Stimulated activated CD4-positive, alpha-beta T cell treated with anti-CD3 and anti-CD28 coated beads, Interleukin-1b, Interleukin-23, amount 100 ng/mL, for 48 hours (primary cell): ENCODE data around the gene ARPP21.

Experiments
- DNase-seq: peaks from one replicate; pipeline ENCODE4 v3.0.0-alpha.2; 2020

Gene ARPP21

DNA sequence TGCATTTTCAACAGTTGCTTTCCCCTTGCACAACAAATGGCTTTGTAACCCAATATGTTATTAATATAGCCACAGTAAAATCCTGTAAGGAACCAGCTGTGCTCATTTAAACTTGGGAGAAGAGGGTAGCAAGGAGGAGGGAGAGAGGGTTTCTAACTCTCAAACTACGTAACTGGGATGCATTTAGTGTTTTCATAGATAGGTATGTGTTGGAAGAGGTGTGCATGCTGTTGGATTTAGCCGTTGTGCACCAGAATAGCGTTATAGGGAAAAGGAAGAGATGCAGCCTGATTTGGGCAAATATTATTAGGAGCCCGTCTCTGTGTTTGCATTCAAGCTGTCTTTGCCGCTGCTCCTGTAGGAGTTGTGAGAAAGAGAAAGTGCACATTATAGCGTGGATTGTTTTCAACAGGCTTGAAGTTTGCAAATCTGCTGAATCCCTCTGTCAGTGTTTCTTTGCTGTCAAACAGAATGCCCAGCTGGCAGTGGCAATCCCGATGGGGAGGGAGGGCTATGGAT, 39.4 kb downstream of the ARPP21 start:
- no peak for DNase-seq

DNA sequence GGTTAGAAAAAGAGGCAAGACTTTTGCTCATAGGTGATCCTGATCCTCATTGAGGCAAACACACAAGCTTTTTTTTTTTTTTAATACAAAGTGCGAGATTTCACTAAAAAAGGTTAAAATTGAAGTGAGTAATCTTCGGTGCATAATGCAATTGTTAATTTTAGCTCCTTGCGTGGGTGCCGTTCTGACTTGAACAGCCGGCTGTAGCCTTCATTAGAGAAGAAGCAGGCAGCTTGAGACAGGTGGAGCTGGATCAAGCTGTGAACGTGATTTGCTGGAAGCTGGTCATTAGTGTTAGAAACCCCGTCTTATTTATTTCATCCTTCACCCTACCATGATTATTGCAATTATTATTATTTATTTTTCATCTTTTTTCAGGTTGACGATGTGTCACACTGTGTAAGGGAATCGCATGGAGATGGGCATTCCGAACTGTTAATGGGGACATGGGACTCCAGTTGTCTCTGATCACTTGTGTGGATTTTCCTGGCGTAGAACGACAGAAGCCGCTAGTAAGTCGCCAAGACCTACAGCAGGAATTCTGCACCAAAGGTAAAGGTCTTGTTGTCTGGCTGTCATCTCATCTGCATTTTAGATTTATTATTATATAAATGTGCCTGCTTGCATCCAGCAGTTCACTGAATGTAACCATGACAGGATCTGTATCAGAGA, 40.2 kb downstream of the ARPP21 start:
- DNase-seq, result no peak

DNA sequence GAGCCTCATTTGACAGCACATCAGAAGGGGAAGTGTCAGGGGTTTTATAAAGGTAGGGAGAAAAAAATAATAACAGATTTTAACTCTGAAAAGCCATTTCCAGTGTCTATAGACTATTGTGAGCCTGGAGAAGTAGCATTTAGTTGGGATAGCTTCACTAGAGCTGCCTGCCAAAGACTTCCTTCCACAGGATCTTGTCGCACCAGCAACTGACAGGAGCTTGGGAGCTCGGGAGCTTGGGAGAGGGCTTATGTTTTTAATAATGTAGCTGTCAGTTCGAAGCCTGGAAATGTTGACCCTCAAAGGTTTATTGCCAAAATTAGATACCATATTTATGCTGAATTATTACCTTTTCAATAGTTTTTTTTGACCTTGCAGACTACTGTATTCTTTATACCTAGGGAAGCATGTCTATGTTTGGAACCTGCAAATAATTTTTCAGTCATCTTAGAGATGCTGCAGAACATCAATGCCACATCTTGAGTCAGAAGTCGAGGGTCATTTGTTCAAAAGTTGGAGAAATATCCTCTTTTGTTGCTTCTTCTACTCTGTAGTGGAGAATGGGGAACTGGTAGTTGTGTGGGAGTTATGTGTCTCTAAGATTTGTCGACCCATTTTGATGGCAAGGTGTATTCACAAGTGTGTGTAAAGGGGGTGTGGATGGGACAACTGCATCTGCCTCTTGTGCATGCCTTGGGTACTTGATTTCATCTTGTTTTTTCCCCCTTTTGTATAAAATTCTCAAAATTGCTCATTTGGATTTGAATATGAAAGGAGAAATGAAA, 41.7 kb downstream of the ARPP21 start:
- no peak for DNase-seq

DNA sequence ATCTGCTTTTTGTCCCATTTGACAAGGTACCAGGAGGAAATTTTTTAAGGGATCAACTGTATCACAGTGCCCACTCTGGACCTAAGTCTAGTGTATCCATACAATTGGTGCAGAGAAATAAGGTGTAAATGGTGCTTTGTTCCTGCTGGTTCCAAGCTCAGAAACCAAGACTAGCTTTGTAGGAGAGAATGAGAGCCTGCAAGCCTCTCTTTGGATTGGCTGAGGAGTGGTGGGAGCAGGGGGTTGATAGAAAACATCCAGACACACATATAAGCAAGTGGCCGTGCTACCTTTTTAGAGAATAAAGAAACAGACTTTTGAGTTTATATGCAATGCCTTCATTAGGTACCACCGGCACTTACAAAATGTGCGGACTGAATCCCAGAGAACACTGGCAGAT, 45.8 kb downstream of the ARPP21 start:
- no peak for DNase-seq

DNA sequence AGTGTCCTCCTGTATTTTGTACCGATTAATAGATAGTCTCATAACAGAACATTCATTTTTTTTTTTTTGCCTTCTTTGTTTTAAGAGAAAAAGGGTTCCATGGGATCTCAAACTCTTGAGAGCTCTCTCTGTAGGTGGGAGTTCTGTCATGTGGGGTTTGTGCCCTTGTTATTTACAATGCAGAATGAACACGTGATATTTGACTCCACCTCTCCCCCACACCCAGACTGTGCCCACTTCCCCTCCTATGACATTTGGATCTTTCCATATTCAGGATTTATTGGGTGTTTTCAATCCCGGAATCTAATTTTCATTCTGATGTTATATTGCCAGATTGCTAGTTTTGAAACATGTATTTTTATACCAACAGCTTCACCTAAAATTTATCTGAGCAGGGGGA, 49.5 kb downstream of the ARPP21 start:
- no peak for DNase-seq

DNA sequence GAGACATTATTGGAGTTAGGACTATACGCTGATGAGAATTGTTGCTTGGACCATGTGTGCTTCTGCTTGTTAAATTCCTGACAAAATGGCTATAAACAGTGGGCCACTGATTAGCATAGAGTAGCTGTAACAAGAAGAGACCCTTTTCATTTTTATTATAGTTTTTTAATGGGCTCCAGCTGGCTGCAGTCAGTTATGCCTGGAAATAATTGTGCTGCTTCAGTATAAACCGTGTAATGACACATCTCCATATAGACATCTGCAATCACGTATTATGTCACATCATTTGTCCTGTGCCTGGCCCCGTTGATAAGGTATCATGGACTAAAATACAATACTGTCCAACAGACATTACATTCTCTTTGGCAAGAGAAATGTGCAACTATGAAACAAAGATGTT, 50.9 kb downstream of the ARPP21 start:
- no peak for DNase-seq

DNA sequence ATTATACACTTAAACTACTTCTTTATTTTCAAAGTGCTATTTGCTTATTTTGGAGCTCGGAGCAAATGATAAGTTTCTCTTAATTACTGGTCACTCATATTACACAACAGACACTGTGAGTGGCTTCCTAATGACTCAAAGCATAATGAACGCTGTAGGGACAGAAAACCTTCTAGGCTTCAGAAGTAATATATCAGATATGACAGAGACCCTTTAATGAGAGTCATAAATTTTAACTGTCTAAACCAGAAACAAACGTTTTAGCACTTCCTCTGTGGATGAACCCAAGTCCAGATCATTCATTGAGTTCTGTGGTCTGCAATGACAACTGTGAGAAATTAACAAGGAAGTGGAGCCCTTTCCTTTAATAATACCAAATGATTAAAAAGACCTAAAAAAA, 66.6 kb downstream of the ARPP21 start:
- no peak for DNase-seq

DNA sequence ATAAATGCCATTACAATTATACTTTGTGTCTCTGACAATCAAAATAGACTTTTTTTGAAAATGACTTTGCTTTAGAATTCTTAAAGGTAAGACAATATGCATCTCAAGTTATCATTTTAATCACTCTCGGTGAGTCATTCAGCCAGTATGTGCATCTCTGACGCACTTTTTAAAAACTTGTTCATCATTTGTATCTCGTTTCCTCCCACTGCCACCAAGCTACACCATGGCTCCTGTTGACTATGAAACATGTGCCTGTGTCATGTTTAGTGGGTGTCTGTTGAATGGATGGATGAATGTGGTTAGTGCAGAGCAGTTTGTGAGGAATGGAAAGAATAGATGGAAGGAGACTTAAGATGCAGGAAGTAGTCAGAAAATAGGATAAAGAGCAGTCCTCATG, 68.6 kb downstream of the ARPP21 start:
- DNase-seq, result peak; percentile 19

DNA sequence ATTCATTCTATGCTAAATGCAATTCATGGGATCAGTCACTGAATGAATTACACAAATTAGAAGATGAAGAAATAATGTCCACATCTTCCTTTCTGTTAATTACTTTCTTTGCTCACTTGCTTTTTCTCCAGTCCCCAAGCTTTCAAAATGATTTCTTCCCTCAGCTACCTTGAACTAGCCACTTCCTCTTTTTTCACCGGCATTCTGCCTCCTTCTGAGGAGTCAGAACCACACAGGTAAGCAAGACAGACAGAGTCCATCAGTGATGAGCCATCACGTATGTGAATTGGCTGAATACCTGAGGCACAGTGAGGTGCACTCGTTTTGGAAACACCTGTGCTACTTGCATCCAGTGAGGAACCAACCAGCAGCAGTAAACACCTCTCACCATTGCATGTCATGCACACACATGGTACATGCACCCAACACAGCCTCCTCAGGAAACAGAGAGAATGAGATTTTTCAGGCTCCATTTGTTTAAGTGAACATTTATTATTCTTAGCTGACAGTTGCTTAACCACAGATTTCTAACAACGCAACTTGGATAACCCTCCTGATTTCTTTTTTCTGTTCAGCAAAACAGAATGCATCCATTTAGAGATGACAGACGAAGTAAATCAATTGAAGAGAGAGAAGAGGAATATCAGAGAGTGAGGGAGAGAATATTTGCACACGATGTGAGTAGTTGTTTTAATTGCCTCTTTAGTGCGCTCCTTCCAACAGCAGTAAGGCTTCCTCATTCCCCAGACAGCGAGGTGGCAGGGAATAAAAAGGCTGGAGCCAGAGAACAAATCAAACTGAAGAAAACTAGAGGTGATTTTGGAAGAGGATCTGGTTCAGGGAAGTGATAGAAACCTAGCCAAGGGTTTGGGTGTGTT, 69.3 kb downstream of the ARPP21 start:
- DNase-seq, result no peak

DNA sequence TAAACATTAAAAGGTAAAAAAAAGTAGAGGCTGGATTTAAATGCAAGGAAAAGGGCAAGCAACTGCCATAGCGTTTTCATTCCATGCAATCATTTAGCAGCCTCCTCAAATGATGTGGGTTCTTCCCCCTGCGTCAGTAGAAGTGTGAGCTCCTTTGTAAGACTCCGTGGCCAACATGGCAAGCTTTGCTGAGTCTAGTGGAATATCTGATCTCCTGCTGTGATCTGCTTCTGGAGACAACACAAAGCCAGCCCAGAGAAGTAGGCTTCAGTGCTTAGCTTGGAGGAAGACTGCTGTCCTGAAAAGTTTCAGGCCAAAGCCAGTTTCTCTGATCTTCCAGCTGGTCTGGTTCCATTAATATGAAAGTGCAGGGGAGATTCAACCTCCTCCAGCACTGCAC, 70.4 kb downstream of the ARPP21 start:
- DNase-seq, result no peak

DNA sequence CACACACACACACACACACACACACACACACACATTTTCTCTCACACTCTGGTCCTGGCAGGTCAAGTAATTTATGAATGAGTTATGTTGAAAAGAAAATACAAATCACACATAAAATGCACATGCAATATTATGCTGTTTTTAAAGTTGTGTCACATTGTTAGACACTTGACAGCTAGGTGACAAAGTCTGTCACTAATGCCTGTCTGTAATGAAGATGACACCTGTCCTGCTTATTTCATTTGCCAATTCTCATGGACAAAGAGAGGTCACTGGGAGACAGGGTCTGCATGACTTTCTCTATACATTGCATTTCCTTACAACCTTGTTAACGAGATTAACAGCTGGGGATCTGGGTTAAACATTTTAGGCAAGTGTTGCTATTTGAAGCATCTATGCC, 71.2 kb downstream of the ARPP21 start:
- no peak for DNase-seq

DNA sequence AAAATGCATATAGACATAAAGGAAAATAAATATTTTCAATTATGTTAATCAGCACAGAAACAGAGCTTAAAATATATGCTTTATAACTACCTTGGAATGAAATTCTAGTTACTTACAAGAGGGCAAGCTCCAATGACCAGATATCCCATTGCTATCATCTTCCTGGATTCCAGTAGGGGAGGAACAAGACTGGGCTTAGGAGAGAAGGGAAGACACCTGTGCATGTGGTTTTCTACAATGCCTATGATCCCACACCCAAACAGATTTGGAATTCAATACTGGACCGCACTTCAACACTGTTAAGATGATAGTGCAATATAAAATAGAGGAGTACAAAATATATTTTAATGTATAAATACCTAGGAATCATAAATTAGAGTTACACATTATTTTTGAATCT, 79.6 kb downstream of the ARPP21 start:
- DNase-seq, result no peak

DNA sequence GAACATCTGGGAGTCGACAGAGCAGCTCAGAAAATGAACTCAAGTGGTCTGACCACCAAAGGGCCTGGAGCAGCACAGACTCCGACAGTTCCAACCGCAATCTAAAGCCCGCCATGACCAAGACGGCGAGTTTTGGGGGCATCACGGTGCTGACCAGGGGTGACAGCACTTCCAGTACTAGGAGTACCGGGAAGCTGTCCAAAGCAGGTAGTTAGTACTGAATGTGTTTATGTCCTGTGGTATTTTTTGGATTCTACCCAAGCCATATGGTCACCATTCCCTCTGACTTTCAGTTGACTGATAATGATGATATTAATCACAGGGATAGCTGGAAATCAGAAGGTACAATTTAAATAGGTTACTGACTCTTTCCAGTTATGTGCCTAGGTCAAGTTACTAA, 82.3 kb downstream of the ARPP21 start:
- DNase-seq, result no peak

DNA sequence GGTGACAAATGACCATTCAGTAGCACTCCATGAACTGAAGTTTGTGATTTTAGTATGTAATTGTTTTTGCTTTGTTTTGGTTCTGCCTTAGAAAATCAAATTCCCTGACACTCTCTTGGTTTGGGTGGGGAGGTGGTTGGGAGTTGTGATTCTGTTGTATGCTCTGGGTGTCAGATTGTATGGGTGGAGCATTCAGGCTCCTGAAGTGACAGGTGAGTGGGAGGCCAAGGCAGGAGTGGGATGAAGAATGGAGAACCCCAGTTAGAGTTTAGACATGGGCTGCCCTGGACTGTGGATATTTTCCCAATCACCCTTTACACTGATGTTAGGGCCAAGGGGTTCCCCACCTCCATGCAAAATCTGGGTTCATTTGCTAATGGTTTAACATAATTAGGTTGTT, 83.6 kb downstream of the ARPP21 start:
- DNase-seq, result no peak

DNA sequence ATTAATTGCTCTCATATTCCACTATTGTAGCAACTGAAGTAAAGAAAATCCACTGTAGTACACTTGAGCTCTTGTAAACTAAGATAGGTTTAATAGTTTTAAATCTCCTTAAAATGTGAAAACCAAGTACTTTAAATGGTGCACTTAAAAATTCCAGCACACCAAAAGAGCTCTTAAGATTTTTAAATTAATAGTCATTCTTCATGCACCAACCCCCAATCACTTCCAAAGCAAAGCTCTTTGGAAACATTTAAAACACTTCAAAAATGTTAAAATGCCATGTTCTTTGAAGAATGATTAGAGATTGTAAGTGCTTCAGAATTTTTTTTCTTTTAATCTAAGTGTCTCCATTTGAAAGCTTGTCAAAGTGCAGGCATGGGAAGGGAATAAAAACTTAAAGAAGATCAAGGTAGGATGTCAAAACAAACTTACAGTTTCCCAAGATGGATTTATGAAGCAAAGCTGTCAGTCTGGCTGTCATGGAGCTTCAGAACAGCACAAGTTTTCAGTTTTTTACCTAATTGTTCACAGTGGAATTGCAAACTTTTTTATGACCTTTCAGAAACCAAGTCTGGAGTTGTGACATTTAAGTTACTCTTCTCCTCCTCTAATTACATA, 84.3 kb downstream of the ARPP21 start:
- DNase-seq, result no peak

DNA sequence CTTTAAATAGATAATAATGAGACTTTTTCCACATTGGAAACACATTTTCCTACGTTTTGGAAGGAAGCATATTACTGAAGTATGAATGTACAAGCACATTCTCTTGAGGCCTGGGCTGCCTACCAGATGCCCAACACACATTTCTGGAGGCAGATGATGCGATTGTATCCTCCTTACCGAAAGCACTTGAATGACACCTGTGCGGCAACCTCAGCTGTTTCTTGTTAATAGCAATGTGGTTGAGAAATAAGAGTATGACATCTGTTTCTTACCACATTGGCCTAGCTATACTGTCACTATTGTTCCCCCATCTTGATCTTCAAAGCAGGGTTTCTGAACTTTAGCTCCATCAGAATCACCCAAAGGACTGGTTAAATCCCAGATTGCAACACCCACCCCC, 84.8 kb downstream of the ARPP21 start:
- DNase-seq, result peak; percentile 2

DNA sequence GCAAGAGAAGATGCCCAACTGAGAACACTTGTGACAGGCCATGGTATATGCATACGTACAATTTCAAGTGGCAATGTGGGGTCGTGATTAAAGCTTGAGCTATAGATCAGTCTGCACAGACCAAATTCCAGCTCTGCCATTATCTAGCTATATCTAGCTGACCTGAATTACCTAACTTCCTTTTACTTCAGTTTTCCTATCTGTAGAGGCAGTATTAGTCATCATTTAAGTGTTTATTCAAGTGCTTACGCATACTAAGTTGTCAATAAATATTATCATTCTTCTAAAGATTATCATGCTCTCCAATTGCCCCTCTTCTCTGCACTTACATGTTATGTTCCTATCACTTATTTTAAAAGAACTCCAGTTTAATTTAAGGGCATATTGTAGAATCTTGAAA, 87.9 kb downstream of the ARPP21 start:
- DNase-seq, result no peak

DNA sequence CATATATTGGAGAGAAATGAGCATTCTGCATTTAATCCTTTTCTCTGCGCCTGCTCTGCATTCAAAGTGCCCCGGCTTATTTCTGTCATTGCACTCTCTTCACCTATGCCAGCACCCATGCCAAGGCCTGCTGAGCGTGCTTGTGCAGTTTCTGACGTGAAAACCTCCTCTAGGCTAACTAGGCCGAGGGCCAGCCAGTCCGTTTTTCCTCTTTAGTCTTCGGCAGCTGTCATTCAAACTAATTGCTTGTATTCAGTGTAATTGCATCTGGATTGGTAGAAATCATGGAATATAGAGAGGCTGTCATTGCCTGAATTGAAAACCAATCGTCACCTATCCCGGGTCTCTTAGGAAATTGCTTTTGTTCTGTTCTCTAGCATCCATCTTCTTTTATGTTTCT, 94.0 kb downstream of the ARPP21 start:
- no peak for DNase-seq

DNA sequence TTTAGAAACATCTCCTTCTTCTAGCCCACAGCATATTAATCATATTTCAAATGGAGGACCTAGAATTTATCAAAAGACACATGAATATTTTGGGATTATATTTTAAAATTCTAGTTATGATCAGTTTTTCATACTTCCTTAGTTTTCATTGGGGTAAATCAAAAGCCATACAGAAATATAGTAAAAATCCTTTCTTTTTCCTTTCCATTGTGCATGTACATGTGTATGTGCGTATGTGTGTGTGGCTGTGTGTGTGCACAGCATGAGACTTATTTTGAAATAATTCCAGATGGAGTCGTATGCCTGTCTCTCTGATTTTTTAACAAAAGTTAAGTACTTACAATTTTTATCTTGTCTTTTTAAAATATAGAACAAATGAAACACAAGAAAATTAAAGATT, 94.5 kb downstream of the ARPP21 start:
- no peak for DNase-seq

DNA sequence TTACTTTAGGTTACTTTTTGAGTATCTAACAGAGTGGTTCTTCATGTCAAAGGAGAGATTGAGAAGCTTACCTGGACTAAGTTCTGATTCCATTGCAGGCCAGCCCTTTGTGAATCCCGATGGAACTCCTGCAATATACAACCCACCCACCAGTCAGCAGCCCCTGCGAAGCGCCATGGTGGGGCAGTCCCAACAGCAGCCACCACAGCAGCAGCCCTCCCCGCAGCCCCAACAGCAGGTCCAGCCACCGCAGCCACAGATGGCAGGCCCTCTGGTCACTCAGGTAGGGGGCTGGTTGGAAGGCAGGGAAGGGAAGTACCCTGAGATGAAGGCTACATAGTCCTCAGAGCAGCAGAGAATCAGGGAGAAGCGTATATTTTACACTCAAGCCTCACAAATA, 97.8 kb downstream of the ARPP21 start:
- DNase-seq, result no peak

DNA sequence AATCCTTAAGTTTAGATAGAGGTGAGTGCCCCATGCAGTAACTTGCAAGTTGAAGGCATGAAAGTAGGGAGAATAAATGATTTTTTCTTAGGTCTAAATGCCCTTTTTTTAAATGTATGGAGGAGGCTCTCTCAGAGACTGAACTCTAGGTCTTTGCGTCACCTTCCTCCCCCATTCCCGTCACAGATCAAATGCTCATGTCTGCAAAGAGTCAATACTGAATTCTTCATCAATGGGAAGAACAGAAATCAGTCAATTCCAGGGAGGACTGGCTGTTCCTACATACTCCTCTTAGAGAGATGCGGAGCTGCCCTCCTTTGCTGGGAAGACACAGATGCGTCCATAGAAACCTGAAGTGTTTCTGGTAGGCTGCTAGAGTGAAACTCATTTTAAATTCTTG, 98.2 kb downstream of the ARPP21 start:
- DNase-seq, result no peak

DNA sequence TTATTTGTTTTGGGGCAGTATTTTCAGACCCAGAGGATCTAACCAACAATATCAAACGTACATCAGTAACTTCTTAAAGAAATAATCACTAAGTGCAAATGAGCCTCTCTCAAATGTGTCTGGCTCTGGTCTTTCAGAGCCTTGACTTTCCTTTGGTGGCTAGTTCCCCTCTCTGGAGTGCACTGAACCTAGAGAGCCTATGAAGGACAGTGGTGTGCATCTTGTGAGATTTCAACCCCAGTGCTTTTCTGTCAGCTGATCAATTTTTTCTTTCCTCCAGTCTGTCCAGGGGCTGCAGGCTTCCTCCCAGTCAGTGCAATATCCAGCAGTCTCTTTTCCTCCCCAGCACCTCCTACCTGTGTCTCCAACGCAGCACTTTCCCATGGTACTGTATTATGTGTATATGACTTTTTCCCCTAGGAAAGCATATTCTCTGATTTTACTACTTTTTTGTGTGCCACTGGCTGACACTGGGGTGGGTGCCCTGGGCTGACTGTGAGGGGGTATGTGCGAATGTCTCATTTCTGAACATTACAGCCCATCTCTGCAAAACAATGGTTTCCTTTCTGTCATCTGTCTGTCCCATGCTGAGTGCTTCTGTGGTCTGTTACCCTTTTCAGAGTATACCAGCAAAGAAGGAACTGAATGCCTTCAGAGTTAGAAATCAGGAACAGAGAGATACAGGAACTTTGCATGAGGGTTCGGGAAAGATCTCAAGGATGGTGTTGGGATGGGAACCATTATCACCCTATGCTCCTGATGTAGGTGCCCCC, 98.8 kb downstream of the ARPP21 start:
- no peak for DNase-seq
